ENCODE results near the gene GSKIP.

DNA sequence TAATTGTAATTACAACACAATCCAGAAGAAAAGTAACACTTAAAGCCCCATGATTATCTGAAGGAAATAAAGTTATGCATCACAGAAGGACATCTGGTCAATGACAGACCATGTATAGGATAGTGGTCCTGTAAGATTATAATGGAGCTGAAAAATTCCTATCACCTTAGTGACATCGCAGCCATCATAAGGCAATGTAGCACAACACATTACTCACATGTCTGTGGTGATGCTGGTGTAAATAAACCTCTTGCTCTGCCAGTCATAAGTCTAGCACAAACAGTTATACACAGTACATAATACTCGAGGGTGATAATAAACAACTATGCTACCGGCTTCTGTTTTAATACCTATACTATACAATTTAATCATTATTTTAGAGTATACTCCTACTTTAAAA, 11.3 kb upstream of the GSKIP start:
- TF ChIP-seq, protein P1, sequence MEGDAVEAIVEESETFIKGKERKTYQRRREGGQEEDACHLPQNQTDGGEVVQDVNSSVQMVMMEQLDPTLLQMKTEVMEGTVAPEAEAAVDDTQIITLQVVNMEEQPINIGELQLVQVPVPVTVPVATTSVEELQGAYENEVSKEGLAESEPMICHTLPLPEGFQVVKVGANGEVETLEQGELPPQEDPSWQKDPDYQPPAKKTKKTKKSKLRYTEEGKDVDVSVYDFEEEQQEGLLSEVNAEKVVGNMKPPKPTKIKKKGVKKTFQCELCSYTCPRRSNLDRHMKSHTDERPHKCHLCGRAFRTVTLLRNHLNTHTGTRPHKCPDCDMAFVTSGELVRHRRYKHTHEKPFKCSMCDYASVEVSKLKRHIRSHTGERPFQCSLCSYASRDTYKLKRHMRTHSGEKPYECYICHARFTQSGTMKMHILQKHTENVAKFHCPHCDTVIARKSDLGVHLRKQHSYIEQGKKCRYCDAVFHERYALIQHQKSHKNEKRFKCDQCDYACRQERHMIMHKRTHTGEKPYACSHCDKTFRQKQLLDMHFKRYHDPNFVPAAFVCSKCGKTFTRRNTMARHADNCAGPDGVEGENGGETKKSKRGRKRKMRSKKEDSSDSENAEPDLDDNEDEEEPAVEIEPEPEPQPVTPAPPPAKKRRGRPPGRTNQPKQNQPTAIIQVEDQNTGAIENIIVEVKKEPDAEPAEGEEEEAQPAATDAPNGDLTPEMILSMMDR (conservative IDR thresholded peaks at IDR 0.05; ENCODE audit: low read depth, low read length), result no peak
- TF ChIP-seq EZH2phosphoT487 (IDR thresholded peaks at IDR 0.05; ENCODE audit: borderline replicate concordance, low read length) (no peak), EZH2 (IDR thresholded peaks at IDR 0.05; ENCODE audit: low read length, unreplicated experiment) (no peak)
